GM23248 (cell line): ENCODE data around the gene RAB28.

Source experiments
- EZH2 ChIP-seq: fragments of 200-600 bp; sonication (generic); IDR thresholded peaks from 2 replicates; pipeline ENCODE4 v1.6.1; 2018; ENCODE audit warnings: antibody characterized with exemption, mild to moderate bottlenecking; ENCODE audit not compliant: insufficient read depth, poor library complexity, severe bottlenecking
- EZH2phosphoT487 ChIP-seq: fragments of 200-600 bp; sonication (generic); IDR thresholded peaks from 2 replicates; pipeline ENCODE4 v1.6.1; 2018; ENCODE audit warnings: antibody characterized with exemption, moderate library complexity, mild to moderate bottlenecking, low read depth; ENCODE audit not compliant: insufficient read depth

DNA sequence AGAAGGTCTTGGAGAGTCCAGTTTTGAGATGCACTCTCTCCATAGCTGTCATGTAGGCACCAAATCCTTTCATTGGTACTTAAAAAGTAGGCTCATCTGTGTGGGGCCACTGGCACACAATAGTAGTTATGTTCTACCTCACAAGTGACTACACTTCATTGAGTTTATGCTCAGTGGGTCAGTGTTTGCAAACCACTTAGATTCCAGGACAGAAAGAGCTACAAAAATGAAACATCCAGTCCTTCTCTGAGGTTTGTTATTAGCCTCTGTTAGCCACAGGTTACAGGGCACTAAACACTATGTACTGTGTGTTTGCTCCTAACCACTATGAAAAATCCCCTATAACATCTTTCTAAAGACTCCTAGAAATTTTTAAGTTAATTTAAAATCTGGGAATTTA, 13.8 kb downstream of the RAB28 start:
- TF ChIP-seq EZH2 (no peak), EZH2phosphoT487 (no peak)
